Stimulated activated CD8-positive, alpha-beta memory T cell treated with anti-CD3 and anti-CD28 coated beads, Interleukin-7, amount 100 ng/mL, for 1 hour (primary cell): Measurements from ENCODE around the gene DBNL.

Source experiments
- DNase-seq, 2 donors: peaks; one replicate each; pipeline ENCODE4 v3.0.0-alpha.2; 2020; ENCODE audit warnings: low read depth in 2 of 2

DBNL gene

GRCh38 chr7:44098092-44099068 is 53.9 kb downstream of the DBNL start:
- DNase-seq: no peak

- no peak for DNase-seq
These were observed 55.2 kb downstream of the DBNL start for GRCh38 chr7:44099669-44100068.

GRCh38 chr7:44100458-44101302 is 56.2 kb downstream of the DBNL start:
- no peak for DNase-seq

GRCh38 chr7:44101303-44101965 is 56.9 kb downstream of the DBNL start:
- no peak for DNase-seq

GRCh38 chr7:44101966-44102845 is 57.7 kb downstream of the DBNL start:
- DNase-seq: no peak

GRCh38 chr7:44102846-44103565 is 58.5 kb downstream of the DBNL start:
- no peak for DNase-seq

GRCh38 chr7:44103566-44103922 is 59.0 kb downstream of the DBNL start:
- DNase-seq: no peak

- DNase-seq: no peak
These were observed 59.7 kb downstream of the DBNL start, which contains the start of gene AEBP1 for GRCh38 chr7:44103923-44104859. Gene AEBP1, plus strand, starts transcription at chr7:44104345. Its CDS starts 321 bp downstream, at chr7:44104666.

GRCh38 chr7:44104860-44105771 is 60.6 kb downstream of the DBNL start:
- no peak for DNase-seq

GRCh38 chr7:44105832-44106231 is 61.3 kb downstream of the DBNL start:
- no peak for DNase-seq

- DNase-seq: no peak
These were observed 62.0 kb downstream of the DBNL start for GRCh38 chr7:44106311-44107065.

- no peak for DNase-seq
These were observed 62.8 kb downstream of the DBNL start for GRCh38 chr7:44107116-44107960.

- DNase-seq: no peak
These were observed 63.7 kb downstream of the DBNL start for GRCh38 chr7:44107961-44108767.

- DNase-seq: no peak
These were observed 64.6 kb downstream of the DBNL start for GRCh38 chr7:44108768-44109750.
